Left kidney (tissue), 2 donors: ENCODE results near the gene ZNF316. TPM values are rescaled to one million over a fixed set of nuclear protein-coding genes. Genes with fewer than 3 reads are reported as not detected.

Experiments used
- DNase-seq: peaks from one replicate; pipeline ENCODE4 v3.0.0-alpha.2; 2013
- polyA plus RNA-seq: library from polyadenylated mRNA; unstranded; fragments of 120-200 nt; gene quantifications from one replicate; pipeline ENCODE4 v1.2.1, GENCODE V29; 2013; ENCODE audit not compliant: insufficient read length

The ZNF316 gene
- polyA plus RNA-seq, 1 donor = 56.2 TPM

GRCh38 chr7:6680146-6680545 is 43.0 kb downstream of the ZNF316 start:
- DNase-seq = no peak

- DNase-seq = no peak
Observed at GRCh38 chr7:6691103-6691502, 54.0 kb downstream of the ZNF316 start.

- no peak for DNase-seq
Observed at GRCh38 chr7:6691609-6692106, 54.5 kb downstream of the ZNF316 start.

- no peak for DNase-seq
Observed at GRCh38 chr7:6700793-6701192, 63.7 kb downstream of the ZNF316 start.

GRCh38 chr7:6701860-6702259 is 64.7 kb downstream of the ZNF316 start:
- DNase-seq = no peak

Other genes with a start within 250 kb of the ZNF316 start
- gene DAGLB, start 189.4 kb upstream of the ZNF316 start, polyA plus RNA-seq = 15.9 TPM
- 201 TPM for gene KDELR2, start 153.2 kb upstream of the ZNF316 start, polyA plus RNA-seq
- gene GRID2IP, start 85.9 kb upstream of the ZNF316 start, polyA plus RNA-seq = 0.91 TPM
- 79.8 TPM for gene ZDHHC4, start 59.9 kb upstream of the ZNF316 start, polyA plus RNA-seq
- gene INTS15, start 47.3 kb upstream of the ZNF316 start, polyA plus RNA-seq = 41.2 TPM
- gene ZNF853, start 21.7 kb upstream of the ZNF316 start, polyA plus RNA-seq = 13.8 TPM
- gene ZNF12, start 69.6 kb downstream of the ZNF316 start, polyA plus RNA-seq = 45.4 TPM
- 1.6 TPM for gene RSPH10B2, start 116.8 kb downstream of the ZNF316 start, polyA plus RNA-seq
- gene CCZ1B, start 189.0 kb downstream of the ZNF316 start, polyA plus RNA-seq = 86.6 TPM